ENCODE results near the gene ZNF692.

DNA sequence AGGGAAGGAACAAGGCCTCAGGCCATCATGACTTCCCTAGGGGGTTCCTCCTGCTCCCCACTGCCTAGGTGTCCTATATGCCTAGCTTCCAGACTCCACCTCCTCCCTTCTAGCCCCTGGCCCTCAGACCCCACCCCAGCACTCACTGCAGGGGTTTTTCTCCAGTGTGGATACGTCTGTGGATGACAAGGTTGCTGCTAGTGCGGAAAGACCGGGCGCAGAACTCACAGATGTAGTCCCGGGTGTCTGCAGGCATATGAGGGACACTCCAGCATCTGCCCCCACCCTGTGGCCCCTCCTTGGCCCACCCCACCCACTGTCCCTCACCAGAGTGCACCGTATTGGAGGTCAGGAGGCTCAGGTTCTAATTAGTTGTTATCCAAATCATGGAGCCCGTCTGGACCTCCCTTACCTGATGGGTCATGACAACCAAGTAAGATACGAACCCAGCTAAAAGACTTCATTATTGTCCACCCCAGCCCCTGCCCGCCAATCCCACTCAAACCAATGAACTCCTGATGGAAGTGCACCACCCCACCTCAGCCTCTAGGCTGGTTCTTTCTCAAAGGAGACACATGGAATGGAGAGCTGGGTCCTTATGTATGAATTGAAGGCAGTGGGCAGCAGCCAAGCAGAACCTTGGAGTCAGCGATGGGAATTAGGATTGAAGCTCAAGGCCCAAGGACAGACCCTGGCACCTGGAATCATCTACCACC is 8.2 kb downstream of the ZNF692 start:
- TF ChIP-seq, protein P1, sequence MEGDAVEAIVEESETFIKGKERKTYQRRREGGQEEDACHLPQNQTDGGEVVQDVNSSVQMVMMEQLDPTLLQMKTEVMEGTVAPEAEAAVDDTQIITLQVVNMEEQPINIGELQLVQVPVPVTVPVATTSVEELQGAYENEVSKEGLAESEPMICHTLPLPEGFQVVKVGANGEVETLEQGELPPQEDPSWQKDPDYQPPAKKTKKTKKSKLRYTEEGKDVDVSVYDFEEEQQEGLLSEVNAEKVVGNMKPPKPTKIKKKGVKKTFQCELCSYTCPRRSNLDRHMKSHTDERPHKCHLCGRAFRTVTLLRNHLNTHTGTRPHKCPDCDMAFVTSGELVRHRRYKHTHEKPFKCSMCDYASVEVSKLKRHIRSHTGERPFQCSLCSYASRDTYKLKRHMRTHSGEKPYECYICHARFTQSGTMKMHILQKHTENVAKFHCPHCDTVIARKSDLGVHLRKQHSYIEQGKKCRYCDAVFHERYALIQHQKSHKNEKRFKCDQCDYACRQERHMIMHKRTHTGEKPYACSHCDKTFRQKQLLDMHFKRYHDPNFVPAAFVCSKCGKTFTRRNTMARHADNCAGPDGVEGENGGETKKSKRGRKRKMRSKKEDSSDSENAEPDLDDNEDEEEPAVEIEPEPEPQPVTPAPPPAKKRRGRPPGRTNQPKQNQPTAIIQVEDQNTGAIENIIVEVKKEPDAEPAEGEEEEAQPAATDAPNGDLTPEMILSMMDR (IDR thresholded peaks at IDR 0.05), result no peak
- no peak for TF ChIP-seq POLR2A (IDR thresholded peaks at IDR 0.05)

Data from upper lobe of left lung (tissue), 4 donors.